ENCODE data around the gene RUVBL2. TPM values are rescaled to one million over a fixed set of nuclear protein-coding genes. Genes with fewer than 3 reads are reported as not detected.
"Not testable (repeated sequence)": the region's sequence is repeated elsewhere in the genome, so short reads cannot be mapped to it uniquely, and the experiment has no call there.

RUVBL2 gene
- total RNA-seq, 1 donor from 2014 or later = 64.2 TPM

GRCh38 chr19:49014870-49015255, 21.2 kb downstream of the RUVBL2 start:
- Mint-ChIP-seq H3K27ac (ENCODE audit: unreplicated experiment) (no peak overlapping the region), H3K4me1 (ENCODE audit: unreplicated experiment) (peaks cover 10% of the 10 kb centered on the region), H3K27me3 (ENCODE audit: unreplicated experiment) (peaks cover 4% of the 10 kb centered on the region), H3K9me3 (ENCODE audit: unreplicated experiment) (no peaks in the 10 kb centered on the region), H3K36me3 (ENCODE audit: unreplicated experiment) (peaks cover 18% of the 10 kb centered on the region), H3K4me3 (ENCODE audit: unreplicated experiment) (no peak overlapping the region)
- no peak for DNase-seq (ENCODE audit: extremely low spot score, unreplicated experiment)
- TF ChIP-seq, protein P1, sequence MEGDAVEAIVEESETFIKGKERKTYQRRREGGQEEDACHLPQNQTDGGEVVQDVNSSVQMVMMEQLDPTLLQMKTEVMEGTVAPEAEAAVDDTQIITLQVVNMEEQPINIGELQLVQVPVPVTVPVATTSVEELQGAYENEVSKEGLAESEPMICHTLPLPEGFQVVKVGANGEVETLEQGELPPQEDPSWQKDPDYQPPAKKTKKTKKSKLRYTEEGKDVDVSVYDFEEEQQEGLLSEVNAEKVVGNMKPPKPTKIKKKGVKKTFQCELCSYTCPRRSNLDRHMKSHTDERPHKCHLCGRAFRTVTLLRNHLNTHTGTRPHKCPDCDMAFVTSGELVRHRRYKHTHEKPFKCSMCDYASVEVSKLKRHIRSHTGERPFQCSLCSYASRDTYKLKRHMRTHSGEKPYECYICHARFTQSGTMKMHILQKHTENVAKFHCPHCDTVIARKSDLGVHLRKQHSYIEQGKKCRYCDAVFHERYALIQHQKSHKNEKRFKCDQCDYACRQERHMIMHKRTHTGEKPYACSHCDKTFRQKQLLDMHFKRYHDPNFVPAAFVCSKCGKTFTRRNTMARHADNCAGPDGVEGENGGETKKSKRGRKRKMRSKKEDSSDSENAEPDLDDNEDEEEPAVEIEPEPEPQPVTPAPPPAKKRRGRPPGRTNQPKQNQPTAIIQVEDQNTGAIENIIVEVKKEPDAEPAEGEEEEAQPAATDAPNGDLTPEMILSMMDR (IDR thresholded peaks at IDR 0.05) = no peak

GRCh38 chr19:49016067-49016839, 22.6 kb downstream of the RUVBL2 start:
- peaks cover 4% of the 10 kb centered on the region for H3K27me3 Mint-ChIP-seq (ENCODE audit: unreplicated experiment)

GRCh38 chr19:49017041-49017665, 23.5 kb downstream of the RUVBL2 start, which contains the start of gene LHB:
Gene LHB (minus strand): TSS chr19:49017091. CDS start chr19:49017081, 10 bp downstream.
- Mint-ChIP-seq H3K27ac (ENCODE audit: unreplicated experiment) (no peak within 1 kb of the TSS), H3K4me1 (ENCODE audit: unreplicated experiment) (peaks cover 13% of the 10 kb centered on the region), H3K27me3 (ENCODE audit: unreplicated experiment) (peaks cover 4% of the 10 kb centered on the region), H3K4me3 (ENCODE audit: unreplicated experiment) (peak within 1 kb of the TSS; percentile 65), H3K36me3 (ENCODE audit: unreplicated experiment) (peaks cover 12% of the 10 kb centered on the region), H3K9me3 (ENCODE audit: unreplicated experiment) (no peaks in the 10 kb centered on the region)
- TF ChIP-seq, protein P1 (IDR thresholded peaks at IDR 0.05) = no peak
- DNase-seq (ENCODE audit: extremely low spot score, unreplicated experiment) = no peak

More at GRCh38 chr19:49016067-49016839, 22.6 kb downstream of the RUVBL2 start:
- Mint-ChIP-seq H3K4me3 (ENCODE audit: unreplicated experiment) (no peak overlapping the region), H3K27ac (ENCODE audit: unreplicated experiment) (no peak overlapping the region), H3K4me1 (ENCODE audit: unreplicated experiment) (peaks cover 13% of the 10 kb centered on the region), H3K9me3 (ENCODE audit: unreplicated experiment) (no peaks in the 10 kb centered on the region), H3K36me3 (ENCODE audit: unreplicated experiment) (peaks cover 12% of the 10 kb centered on the region)
- TF ChIP-seq, protein P1 (IDR thresholded peaks at IDR 0.05) = no peak
- DNase-seq (ENCODE audit: extremely low spot score, unreplicated experiment) = no peak

DNA sequence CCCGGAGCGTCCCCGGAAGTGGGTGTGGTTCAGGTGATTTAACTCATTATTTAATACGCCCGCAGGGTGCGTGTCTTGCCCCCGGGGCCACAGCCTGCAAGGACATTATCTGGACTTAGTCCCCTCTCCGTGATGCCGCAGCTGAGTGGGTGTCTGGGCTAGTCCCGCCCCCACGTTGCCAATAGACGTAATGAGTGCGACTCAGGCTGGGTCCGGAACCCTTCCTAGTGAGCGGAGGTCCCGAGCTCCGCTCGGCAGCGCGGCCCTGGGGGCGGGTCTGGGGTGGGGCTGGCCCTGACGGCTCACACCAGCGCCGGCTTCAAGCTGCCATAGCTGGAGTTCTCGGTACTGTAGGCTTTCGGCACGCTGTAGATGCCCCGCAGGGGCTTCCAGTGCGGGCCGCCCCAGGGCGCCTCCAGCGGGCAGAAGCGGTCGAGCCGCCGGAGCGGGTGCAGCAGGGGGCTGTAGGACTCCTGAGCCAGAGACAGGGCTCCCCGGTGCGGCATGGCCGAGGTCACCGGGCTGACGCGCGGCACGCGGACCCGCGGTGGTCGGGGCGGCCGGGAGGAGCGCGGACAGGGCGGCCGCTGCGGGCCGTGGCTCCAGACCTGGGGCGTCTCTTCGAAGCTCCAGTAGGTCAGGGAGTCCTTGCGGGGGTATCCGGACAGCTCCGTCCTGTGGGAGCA, 24.1 kb downstream of the RUVBL2 start:
- TF ChIP-seq, protein P1 (IDR thresholded peaks at IDR 0.05) = peak; percentile 57
- peaks cover 4% of the 10 kb centered on the region for H3K27me3 Mint-ChIP-seq (ENCODE audit: unreplicated experiment)
- H3K4me3 Mint-ChIP-seq (ENCODE audit: unreplicated experiment) = peak overlapping the region; percentile 65
- peaks cover 13% of the 10 kb centered on the region for H3K4me1 Mint-ChIP-seq (ENCODE audit: unreplicated experiment)
- H3K27ac Mint-ChIP-seq (ENCODE audit: unreplicated experiment) = no peak overlapping the region
- peak; percentile 90 for DNase-seq (ENCODE audit: extremely low spot score, unreplicated experiment)
- H3K9me3 Mint-ChIP-seq (ENCODE audit: unreplicated experiment) = no peaks in the 10 kb centered on the region
- peaks cover 12% of the 10 kb centered on the region for H3K36me3 Mint-ChIP-seq (ENCODE audit: unreplicated experiment)

DNA sequence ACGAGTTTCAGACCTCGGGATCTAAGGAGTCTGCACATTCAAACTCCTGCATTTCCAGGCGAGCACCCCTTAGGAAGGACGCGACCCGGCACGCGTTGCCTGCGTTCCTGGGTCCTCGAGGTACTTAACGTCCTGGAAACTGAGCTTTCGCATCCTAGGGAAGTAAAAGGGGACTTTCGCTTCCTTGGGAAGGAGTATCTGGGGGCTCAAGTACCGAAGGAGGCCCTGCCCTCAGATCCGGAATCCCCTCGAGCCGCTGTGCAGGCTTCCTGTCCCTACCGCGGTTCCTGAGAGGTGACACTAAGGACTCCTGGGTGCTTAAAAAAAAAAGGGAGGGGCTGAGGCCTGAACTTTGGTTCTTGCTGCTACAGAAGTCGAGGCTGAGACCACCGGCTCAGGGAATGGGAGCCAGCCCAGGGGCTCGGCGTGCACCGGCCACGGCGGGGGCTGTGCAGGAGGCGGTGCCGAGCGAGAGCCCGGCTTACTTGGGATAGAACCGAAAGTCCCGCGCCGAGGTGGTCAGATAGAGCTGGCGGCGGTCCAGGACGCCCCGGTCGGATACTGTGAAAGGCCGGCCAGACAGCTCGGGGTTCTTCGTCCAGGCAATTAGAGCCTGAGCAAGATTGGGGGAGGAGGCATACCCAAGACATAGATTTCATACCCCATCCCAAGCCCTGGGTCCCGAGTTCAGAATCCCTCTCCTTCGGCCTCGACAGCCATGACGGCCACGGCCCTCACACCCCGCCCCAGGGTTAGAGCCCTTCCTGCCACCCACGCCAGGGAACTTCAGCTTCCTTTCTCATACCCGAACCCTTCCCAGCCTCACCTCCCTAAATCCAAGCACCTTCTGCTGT, 24.9 kb downstream of the RUVBL2 start:
- not testable (repeated sequence) for H3K27ac Mint-ChIP-seq (ENCODE audit: unreplicated experiment); H3K27me3 Mint-ChIP-seq (ENCODE audit: unreplicated experiment); DNase-seq (ENCODE audit: extremely low spot score, unreplicated experiment); H3K9me3 Mint-ChIP-seq (ENCODE audit: unreplicated experiment)
- Mint-ChIP-seq H3K4me1 (ENCODE audit: unreplicated experiment) (peaks cover 13% of the 10 kb centered on the region), H3K36me3 (ENCODE audit: unreplicated experiment) (peaks cover 12% of the 10 kb centered on the region), H3K4me3 (ENCODE audit: unreplicated experiment) (peak overlapping the region; percentile 65)
